ENCODE data around the gene SCN1A. TPM values are rescaled to one million over a fixed set of nuclear protein-coding genes. Genes with fewer than 3 reads are reported as not detected.

The SCN1A gene
- total RNA-seq, 1 experiment from 2014 or later = 1.6 TPM

DNA sequence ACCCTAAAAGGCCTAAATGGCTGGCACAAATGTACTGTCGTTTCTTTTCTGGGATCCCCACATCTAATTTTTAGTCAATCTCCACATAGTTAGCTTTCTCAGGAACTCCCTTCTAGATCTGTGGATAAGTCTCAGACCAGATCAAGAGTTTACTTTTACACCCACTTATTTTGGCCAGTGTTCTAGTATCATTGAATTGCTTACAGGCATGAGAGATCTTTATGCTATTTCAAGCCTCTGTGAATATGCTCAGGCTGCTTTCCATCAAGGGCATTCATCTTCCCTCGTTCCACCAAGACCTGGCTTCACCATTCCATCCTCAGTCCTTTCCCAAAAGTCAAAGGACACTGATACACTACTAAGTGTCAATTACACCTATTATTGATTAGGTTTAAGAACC, 27.8 kb upstream of the SCN1A start:
- Mint-ChIP-seq H3K27ac (no peak overlapping the region), H3K4me1 (peaks cover 4% of the 10 kb centered on the region; the same call in 1 of the 2 replicates), H3K9me3 (0 out of 2 replicates have a peak, but pooled peaks cover 3% of the 10 kb centered on the region), H3K36me3 (no peaks in the 10 kb centered on the region), H3K27me3 (ENCODE audit: low read depth) (no peaks in the 10 kb centered on the region), H3K4me3 (no peak overlapping the region)
- ChIA-PET CTCF (no interaction called here), POLR2A (no interaction called here)
- TF ChIP-seq RELA (CRISPR knock-in tag; IDR thresholded peaks at IDR 0.05; ENCODE audit: borderline replicate concordance) (no peak), ZNF263 (CRISPR knock-in tag; IDR thresholded peaks at IDR 0.05; ENCODE audit: low read depth) (no peak), MLX (CRISPR knock-in tag; IDR thresholded peaks at IDR 0.05) (no peak)
- DNase-seq (ENCODE audit: low spot score) = no peak
- ATAC-seq = no peak

DNA sequence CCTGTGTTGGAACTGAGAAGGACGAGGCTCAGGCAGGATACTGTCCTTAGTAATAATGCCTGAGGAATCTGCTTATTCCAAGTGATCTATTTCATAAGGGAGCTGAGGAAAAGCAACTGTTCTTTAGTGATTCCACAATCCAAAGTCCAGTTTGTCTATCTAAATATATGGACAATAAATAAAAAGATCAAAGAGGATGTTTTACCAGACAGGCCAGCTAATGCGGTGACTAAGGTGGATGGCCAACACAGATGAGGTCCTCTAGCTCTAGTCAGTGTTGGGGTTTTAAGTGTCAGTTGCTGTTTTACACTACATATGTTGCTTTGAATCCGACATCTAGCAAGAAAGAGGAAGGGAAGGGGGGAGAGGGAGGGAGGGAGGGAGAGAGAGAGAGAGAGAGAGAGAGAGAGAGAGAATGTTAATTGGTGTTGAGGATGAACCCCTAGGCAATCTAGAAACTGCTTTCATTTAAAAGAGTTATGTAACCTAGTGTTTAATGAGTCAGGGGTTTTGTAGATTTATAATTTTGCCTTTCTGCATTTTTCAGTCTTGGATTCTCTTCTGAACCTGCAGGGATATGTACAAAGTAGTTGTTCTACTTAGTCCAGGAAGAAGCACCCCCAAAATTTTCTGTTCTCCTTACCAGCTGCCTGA, 27.0 kb upstream of the SCN1A start:
- H3K9me3 Mint-ChIP-seq = 0 out of 2 replicates have a peak, but pooled peaks cover 3% of the 10 kb centered on the region
- peaks cover 4% of the 10 kb centered on the region; the same call in 1 of the 2 replicates for H3K4me1 Mint-ChIP-seq
- H3K4me3 Mint-ChIP-seq = no peak overlapping the region
- CTCF ChIA-PET = interaction anchor here (0.6 kb wide), 1 partner anchor 1572 kb away, joined by 3 read pairs; no protein-coding TSS in a partner anchor
- no peak overlapping the region for H3K27ac Mint-ChIP-seq
- TF ChIP-seq, protein P1, sequence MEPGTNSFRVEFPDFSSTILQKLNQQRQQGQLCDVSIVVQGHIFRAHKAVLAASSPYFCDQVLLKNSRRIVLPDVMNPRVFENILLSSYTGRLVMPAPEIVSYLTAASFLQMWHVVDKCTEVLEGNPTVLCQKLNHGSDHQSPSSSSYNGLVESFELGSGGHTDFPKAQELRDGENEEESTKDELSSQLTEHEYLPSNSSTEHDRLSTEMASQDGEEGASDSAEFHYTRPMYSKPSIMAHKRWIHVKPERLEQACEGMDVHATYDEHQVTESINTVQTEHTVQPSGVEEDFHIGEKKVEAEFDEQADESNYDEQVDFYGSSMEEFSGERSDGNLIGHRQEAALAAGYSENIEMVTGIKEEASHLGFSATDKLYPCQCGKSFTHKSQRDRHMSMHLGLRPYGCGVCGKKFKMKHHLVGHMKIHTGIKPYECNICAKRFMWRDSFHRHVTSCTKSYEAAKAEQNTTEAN (CRISPR knock-in tag; IDR thresholded peaks at IDR 0.05) = no peak
- TF ChIP-seq ETV6 (CRISPR knock-in tag; IDR thresholded peaks at IDR 0.05) = no peak
- no peak for TF ChIP-seq ARID4B (CRISPR knock-in tag; IDR thresholded peaks at IDR 0.05; ENCODE audit: borderline replicate concordance)
- TF ChIP-seq CREM (CRISPR knock-in tag; IDR thresholded peaks at IDR 0.05) = no peak
- no peak for TF ChIP-seq ELF4 (CRISPR knock-in tag; IDR thresholded peaks at IDR 0.05; ENCODE audit: low read depth)
- TF ChIP-seq, protein P2, sequence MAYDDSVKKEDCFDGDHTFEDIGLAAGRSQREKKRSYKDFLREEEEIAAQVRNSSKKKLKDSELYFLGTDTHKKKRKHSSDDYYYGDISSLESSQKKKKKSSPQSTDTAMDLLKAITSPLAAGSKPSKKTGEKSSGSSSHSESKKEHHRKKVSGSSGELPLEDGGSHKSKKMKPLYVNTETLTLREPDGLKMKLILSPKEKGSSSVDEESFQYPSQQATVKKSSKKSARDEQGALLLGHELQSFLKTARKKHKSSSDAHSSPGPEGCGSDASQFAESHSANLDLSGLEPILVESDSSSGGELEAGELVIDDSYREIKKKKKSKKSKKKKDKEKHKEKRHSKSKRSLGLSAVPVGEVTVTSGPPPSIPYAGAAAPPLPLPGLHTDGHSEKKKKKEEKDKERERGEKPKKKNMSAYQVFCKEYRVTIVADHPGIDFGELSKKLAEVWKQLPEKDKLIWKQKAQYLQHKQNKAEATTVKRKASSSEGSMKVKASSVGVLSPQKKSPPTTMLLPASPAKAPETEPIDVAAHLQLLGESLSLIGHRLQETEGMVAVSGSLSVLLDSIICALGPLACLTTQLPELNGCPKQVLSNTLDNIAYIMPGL (CRISPR knock-in tag; IDR thresholded peaks at IDR 0.05) = no peak
- no peak for TF ChIP-seq ZMAT4 (CRISPR knock-in tag; IDR thresholded peaks at IDR 0.05)
- TF ChIP-seq RELA (CRISPR knock-in tag; IDR thresholded peaks at IDR 0.05; ENCODE audit: borderline replicate concordance) = no peak
- no peak for TF ChIP-seq ZNF671 (CRISPR knock-in tag; IDR thresholded peaks at IDR 0.05)
- no peak for TF ChIP-seq NFATC4 (CRISPR knock-in tag; IDR thresholded peaks at IDR 0.05)
- TF ChIP-seq, protein P3, sequence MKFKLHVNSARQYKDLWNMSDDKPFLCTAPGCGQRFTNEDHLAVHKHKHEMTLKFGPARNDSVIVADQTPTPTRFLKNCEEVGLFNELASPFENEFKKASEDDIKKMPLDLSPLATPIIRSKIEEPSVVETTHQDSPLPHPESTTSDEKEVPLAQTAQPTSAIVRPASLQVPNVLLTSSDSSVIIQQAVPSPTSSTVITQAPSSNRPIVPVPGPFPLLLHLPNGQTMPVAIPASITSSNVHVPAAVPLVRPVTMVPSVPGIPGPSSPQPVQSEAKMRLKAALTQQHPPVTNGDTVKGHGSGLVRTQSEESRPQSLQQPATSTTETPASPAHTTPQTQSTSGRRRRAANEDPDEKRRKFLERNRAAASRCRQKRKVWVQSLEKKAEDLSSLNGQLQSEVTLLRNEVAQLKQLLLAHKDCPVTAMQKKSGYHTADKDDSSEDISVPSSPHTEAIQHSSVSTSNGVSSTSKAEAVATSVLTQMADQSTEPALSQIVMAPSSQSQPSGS (CRISPR knock-in tag; IDR thresholded peaks at IDR 0.05; ENCODE audit: borderline replicate concordance, low read depth) = no peak
- TF ChIP-seq, protein P4, sequence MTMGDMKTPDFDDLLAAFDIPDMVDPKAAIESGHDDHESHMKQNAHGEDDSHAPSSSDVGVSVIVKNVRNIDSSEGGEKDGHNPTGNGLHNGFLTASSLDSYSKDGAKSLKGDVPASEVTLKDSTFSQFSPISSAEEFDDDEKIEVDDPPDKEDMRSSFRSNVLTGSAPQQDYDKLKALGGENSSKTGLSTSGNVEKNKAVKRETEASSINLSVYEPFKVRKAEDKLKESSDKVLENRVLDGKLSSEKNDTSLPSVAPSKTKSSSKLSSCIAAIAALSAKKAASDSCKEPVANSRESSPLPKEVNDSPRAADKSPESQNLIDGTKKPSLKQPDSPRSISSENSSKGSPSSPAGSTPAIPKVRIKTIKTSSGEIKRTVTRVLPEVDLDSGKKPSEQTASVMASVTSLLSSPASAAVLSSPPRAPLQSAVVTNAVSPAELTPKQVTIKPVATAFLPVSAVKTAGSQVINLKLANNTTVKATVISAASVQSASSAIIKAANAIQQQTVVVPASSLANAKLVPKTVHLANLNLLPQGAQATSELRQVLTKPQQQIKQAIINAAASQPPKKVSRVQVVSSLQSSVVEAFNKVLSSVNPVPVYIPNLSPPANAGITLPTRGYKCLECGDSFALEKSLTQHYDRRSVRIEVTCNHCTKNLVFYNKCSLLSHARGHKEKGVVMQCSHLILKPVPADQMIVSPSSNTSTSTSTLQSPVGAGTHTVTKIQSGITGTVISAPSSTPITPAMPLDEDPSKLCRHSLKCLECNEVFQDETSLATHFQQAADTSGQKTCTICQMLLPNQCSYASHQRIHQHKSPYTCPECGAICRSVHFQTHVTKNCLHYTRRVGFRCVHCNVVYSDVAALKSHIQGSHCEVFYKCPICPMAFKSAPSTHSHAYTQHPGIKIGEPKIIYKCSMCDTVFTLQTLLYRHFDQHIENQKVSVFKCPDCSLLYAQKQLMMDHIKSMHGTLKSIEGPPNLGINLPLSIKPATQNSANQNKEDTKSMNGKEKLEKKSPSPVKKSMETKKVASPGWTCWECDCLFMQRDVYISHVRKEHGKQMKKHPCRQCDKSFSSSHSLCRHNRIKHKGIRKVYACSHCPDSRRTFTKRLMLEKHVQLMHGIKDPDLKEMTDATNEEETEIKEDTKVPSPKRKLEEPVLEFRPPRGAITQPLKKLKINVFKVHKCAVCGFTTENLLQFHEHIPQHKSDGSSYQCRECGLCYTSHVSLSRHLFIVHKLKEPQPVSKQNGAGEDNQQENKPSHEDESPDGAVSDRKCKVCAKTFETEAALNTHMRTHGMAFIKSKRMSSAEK (CRISPR knock-in tag; IDR thresholded peaks at IDR 0.05; ENCODE audit: borderline replicate concordance) = no peak
- no peak for TF ChIP-seq SOX15 (CRISPR knock-in tag; IDR thresholded peaks at IDR 0.05)
- TF ChIP-seq, protein P5, sequence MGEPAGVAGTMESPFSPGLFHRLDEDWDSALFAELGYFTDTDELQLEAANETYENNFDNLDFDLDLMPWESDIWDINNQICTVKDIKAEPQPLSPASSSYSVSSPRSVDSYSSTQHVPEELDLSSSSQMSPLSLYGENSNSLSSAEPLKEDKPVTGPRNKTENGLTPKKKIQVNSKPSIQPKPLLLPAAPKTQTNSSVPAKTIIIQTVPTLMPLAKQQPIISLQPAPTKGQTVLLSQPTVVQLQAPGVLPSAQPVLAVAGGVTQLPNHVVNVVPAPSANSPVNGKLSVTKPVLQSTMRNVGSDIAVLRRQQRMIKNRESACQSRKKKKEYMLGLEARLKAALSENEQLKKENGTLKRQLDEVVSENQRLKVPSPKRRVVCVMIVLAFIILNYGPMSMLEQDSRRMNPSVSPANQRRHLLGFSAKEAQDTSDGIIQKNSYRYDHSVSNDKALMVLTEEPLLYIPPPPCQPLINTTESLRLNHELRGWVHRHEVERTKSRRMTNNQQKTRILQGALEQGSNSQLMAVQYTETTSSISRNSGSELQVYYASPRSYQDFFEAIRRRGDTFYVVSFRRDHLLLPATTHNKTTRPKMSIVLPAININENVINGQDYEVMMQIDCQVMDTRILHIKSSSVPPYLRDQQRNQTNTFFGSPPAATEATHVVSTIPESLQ (CRISPR knock-in tag; IDR thresholded peaks at IDR 0.05) = no peak
- POLR2A ChIA-PET = no interaction called here
- no peaks in the 10 kb centered on the region for H3K27me3 Mint-ChIP-seq (ENCODE audit: low read depth)
- DNase-seq (ENCODE audit: low spot score) (no peak), ATAC-seq (no peak)
- H3K36me3 Mint-ChIP-seq = no peaks in the 10 kb centered on the region

All from WTC11 (cell line).